ENCODE measurements around the gene IL15.

Gene IL15

GRCh38 chr4:141640696-141641095 is 4.3 kb downstream of the IL15 start:
- TF ChIP-seq EZH2phosphoT487 (IDR thresholded peaks at IDR 0.05; ENCODE audit: borderline replicate concordance, low read length) = no peak
- no peak for TF ChIP-seq CTCF (IDR thresholded peaks at IDR 0.05; ENCODE audit: low read depth, low read length, poor library complexity, severe bottlenecking)

GRCh38 chr4:141642063-141642462 is 5.7 kb downstream of the IL15 start:
- H4K20me1 ChIP-seq (ENCODE audit: control insufficient read depth, insufficient read depth, low read depth, low read length) = no peaks in the 10 kb centered on the region
- no peak for TF ChIP-seq CTCF (IDR thresholded peaks at IDR 0.05; ENCODE audit: low read depth, low read length, poor library complexity, severe bottlenecking)
- no peak for TF ChIP-seq EZH2phosphoT487 (IDR thresholded peaks at IDR 0.05; ENCODE audit: borderline replicate concordance, low read length)
- no peak overlapping the region for H3K4me2 ChIP-seq (ENCODE audit: low read length)
- peaks cover 3% of the 10 kb centered on the region for H3K9me3 ChIP-seq (ENCODE audit: control insufficient read depth, insufficient read depth, low read length)
- no peaks in the 10 kb centered on the region for H3K79me2 ChIP-seq (ENCODE audit: control insufficient read depth, low read length)
- no peak overlapping the region for H3K4me3 ChIP-seq (ENCODE audit: low read length)
- no peaks in the 10 kb centered on the region for H3K9me2 ChIP-seq (replicated peaks; ENCODE audit: control insufficient read depth, low read length)
- no peaks in the 10 kb centered on the region for H3K36me3 ChIP-seq (ENCODE audit: control insufficient read depth, low read length)
- no peaks in the 10 kb centered on the region for H3F3A ChIP-seq (ENCODE audit: control insufficient read depth, insufficient read depth)
- peaks cover 5% of the 10 kb centered on the region for H3K27me3 ChIP-seq (ENCODE audit: control insufficient read depth, low read length)
- H3K4me1 ChIP-seq (ENCODE audit: control insufficient read depth, low read length) = no peaks in the 10 kb centered on the region
- H3K27ac ChIP-seq (ENCODE audit: low read depth, low read length) = no peak overlapping the region

More at GRCh38 chr4:141640696-141641095, 4.3 kb downstream of the IL15 start:
- Histone ChIP-seq H3K4me2 (ENCODE audit: low read length) (no peak overlapping the region), H4K20me1 (ENCODE audit: control insufficient read depth, insufficient read depth, low read depth, low read length) (no peaks in the 10 kb centered on the region), H3F3A (ENCODE audit: control insufficient read depth, insufficient read depth) (no peaks in the 10 kb centered on the region), H3K79me2 (ENCODE audit: control insufficient read depth, low read length) (no peaks in the 10 kb centered on the region), H3K36me3 (ENCODE audit: control insufficient read depth, low read length) (no peaks in the 10 kb centered on the region), H3K4me3 (ENCODE audit: low read length) (no peak overlapping the region), H3K27ac (ENCODE audit: low read depth, low read length) (no peak overlapping the region), H3K27me3 (ENCODE audit: control insufficient read depth, low read length) (peaks cover 17% of the 10 kb centered on the region), H3K9me2 (replicated peaks; ENCODE audit: control insufficient read depth, low read length) (no peaks in the 10 kb centered on the region), H3K4me1 (ENCODE audit: control insufficient read depth, low read length) (no peaks in the 10 kb centered on the region), H3K9me3 (ENCODE audit: control insufficient read depth, insufficient read depth, low read length) (peaks cover 7% of the 10 kb centered on the region)

GRCh38 chr4:141642711-141643110 is 6.3 kb downstream of the IL15 start:
- H3K27me3 ChIP-seq (ENCODE audit: control insufficient read depth, low read length) = no peaks in the 10 kb centered on the region
- no peaks in the 10 kb centered on the region for H3K9me2 ChIP-seq (replicated peaks; ENCODE audit: control insufficient read depth, low read length)
- TF ChIP-seq EZH2phosphoT487 (IDR thresholded peaks at IDR 0.05; ENCODE audit: borderline replicate concordance, low read length) (no peak), CTCF (IDR thresholded peaks at IDR 0.05; ENCODE audit: low read depth, low read length, poor library complexity, severe bottlenecking) (no peak)
- no peak overlapping the region for H3K4me2 ChIP-seq (ENCODE audit: low read length)
- H3K36me3 ChIP-seq (ENCODE audit: control insufficient read depth, low read length) = no peaks in the 10 kb centered on the region
- H4K20me1 ChIP-seq (ENCODE audit: control insufficient read depth, insufficient read depth, low read depth, low read length) = no peaks in the 10 kb centered on the region
- no peaks in the 10 kb centered on the region for H3K9me3 ChIP-seq (ENCODE audit: control insufficient read depth, insufficient read depth, low read length)
- no peaks in the 10 kb centered on the region for H3K79me2 ChIP-seq (ENCODE audit: control insufficient read depth, low read length)
- H3K27ac ChIP-seq (ENCODE audit: low read depth, low read length) = no peak overlapping the region
- no peaks in the 10 kb centered on the region for H3K4me1 ChIP-seq (ENCODE audit: control insufficient read depth, low read length)
- H3F3A ChIP-seq (ENCODE audit: control insufficient read depth, insufficient read depth) = no peaks in the 10 kb centered on the region
- H3K4me3 ChIP-seq (ENCODE audit: low read length) = no peak overlapping the region

- H4K20me1 ChIP-seq (ENCODE audit: control insufficient read depth, insufficient read depth, low read depth, low read length) = no peaks in the 10 kb centered on the region
- no peak overlapping the region for H3K4me2 ChIP-seq (ENCODE audit: low read length)
- H3K4me3 ChIP-seq (ENCODE audit: low read length) = no peak overlapping the region
- no peaks in the 10 kb centered on the region for H3K9me3 ChIP-seq (ENCODE audit: control insufficient read depth, insufficient read depth, low read length)
- no peak for TF ChIP-seq EZH2phosphoT487 (IDR thresholded peaks at IDR 0.05; ENCODE audit: borderline replicate concordance, low read length)
- TF ChIP-seq CTCF (IDR thresholded peaks at IDR 0.05; ENCODE audit: low read depth, low read length, poor library complexity, severe bottlenecking) = no peak
- H3K4me1 ChIP-seq (ENCODE audit: control insufficient read depth, low read length) = no peaks in the 10 kb centered on the region
- no peaks in the 10 kb centered on the region for H3K79me2 ChIP-seq (ENCODE audit: control insufficient read depth, low read length)
- no peaks in the 10 kb centered on the region for H3K36me3 ChIP-seq (ENCODE audit: control insufficient read depth, low read length)
- H3K27ac ChIP-seq (ENCODE audit: low read depth, low read length) = no peak overlapping the region
- no peaks in the 10 kb centered on the region for H3K27me3 ChIP-seq (ENCODE audit: control insufficient read depth, low read length)
- H3K9me2 ChIP-seq (replicated peaks; ENCODE audit: control insufficient read depth, low read length) = no peaks in the 10 kb centered on the region
- no peaks in the 10 kb centered on the region for H3F3A ChIP-seq (ENCODE audit: control insufficient read depth, insufficient read depth)
These were observed 7.2 kb downstream of the IL15 start for GRCh38 chr4:141643557-141643956.

Data from DOHH2 (cell line).